Measurements from ENCODE around the gene STBD1. TPM values are rescaled to one million over a fixed set of nuclear protein-coding genes. Genes with fewer than 3 reads are reported as not detected.

The STBD1 gene
- total RNA-seq, 2 experiments from 2014 or later: 0.63 to 0.67 TPM

DNA sequence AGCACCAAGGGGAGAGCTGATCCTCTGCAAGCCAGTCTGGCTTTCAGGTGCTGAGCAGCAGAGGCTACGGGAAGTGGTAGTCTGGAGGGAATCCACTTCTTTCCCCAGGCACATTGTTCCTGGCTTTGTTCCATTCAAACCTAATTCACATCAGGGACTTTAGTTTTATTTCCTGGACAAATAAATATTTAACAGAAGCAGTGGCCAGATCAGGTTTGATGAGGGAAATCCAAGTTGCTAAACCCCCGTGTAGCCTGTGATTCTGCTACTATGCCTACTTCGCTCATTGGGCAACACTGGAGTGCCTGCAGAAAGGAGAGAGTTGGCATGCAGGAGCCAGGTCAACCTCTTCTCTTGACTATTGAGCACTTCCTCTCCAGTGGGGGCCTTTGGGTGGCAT, 13.8 kb upstream of the STBD1 start:
- Mint-ChIP-seq H3K27me3 (peaks cover 9% of the 10 kb centered on the region), H3K4me3 (no peak overlapping the region), H3K9me3 (peaks cover 10% of the 10 kb centered on the region), H3K27ac (no peak overlapping the region), H3K4me1 (ENCODE audit: low read depth) (no peaks in the 10 kb centered on the region), H3K36me3 (peaks cover 5% of the 10 kb centered on the region)
- ChIA-PET CTCF (interaction anchor here (1.3 kb wide), 1 partner anchor 85 kb away, joined by 3 read pairs; no protein-coding TSS in a partner anchor), POLR2A (no interaction called here)
- intact Hi-C loops (cut with micrococcal nuclease): no loop called here
- DNase-seq: no peak

DNA sequence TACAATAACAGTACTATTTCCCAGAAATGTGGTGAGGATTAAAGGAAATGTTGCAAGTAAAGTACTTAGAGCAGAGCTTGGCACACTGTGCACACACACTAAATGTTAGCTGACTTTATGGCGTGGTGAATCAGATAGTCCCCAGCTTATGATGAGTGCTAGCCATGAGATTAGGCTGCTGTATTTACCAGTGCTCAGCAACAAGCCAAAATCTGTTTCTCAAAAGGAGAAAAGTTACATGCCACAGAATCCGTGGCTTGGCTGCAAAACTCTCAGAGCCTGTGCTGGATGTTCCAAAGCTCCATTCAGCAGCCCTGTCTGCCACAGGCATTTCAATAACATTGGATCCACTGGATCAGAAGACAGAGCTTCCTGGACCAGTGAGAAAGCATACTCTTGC, 12.8 kb upstream of the STBD1 start:
- H3K27me3 Mint-ChIP-seq: peaks cover 9% of the 10 kb centered on the region
- H3K36me3 Mint-ChIP-seq: peaks cover 10% of the 10 kb centered on the region
- POLR2A ChIA-PET: no interaction called here
- CTCF ChIA-PET: interaction anchor here (1.0 to 1.3 kb wide), 2 partner anchors 84 to 113 kb away, joined by 3 read pairs; no protein-coding TSS in a partner anchor
- peaks cover 18% of the 10 kb centered on the region for H3K9me3 Mint-ChIP-seq
- no peak overlapping the region for H3K27ac Mint-ChIP-seq
- no peak for DNase-seq
- H3K4me1 Mint-ChIP-seq (ENCODE audit: low read depth): no peaks in the 10 kb centered on the region
- no peak overlapping the region for H3K4me3 Mint-ChIP-seq
- intact Hi-C loops (cut with micrococcal nuclease): no loop called here

DNA sequence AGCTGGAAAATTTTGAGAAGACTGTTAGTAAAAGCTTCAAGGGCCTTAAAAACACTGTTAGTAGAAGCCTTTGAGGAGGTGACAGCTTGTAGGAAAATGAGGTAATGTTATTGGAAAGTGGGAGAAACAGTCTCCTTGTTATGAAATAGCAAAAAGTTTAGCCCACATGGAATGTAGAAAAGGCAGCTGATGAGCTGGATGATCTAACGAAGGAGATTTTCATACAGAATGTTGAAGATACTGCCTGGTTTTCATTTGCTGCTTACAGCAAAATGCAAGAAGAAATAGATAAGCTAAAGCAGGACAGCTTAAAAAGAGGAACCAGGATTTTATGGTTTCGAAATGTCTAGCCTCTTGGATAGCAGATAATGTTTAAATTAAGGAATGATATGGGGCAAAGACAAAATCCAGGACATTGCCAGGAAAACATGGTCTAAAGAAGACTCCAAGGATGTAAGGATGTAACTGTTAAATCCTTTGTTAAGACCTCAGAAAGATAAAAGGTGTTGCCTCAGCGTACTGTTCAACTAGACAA, 10.2 kb upstream of the STBD1 start:
- Mint-ChIP-seq H3K4me1 (ENCODE audit: low read depth) (peaks cover 8% of the 10 kb centered on the region), H3K9me3 (peaks cover 18% of the 10 kb centered on the region), H3K27me3 (peaks cover 6% of the 10 kb centered on the region), H3K4me3 (no peak overlapping the region), H3K36me3 (peaks cover 10% of the 10 kb centered on the region), H3K27ac (no peak overlapping the region)
- no peak for DNase-seq
- POLR2A ChIA-PET: interaction anchor here (0.8 kb wide), 1 partner anchor 10 kb away, joined by 4 read pairs; the partner anchor contains the start of gene STBD1
- CTCF ChIA-PET: no interaction called here
- intact Hi-C loops (cut with micrococcal nuclease): no loop called here

- Mint-ChIP-seq H3K4me3 (no peak overlapping the region), H3K27me3 (peaks cover 5% of the 10 kb centered on the region), H3K9me3 (peaks cover 18% of the 10 kb centered on the region), H3K36me3 (peaks cover 10% of the 10 kb centered on the region), H3K4me1 (ENCODE audit: low read depth) (peaks cover 23% of the 10 kb centered on the region), H3K27ac (no peak overlapping the region)
- intact Hi-C loops (cut with micrococcal nuclease): no loop called here
- ChIA-PET POLR2A (no interaction called here), CTCF (no interaction called here)
- no peak for DNase-seq
Measured at GRCh38 chr4:76298227-76298626, 8.3 kb upstream of the STBD1 start.

DNA sequence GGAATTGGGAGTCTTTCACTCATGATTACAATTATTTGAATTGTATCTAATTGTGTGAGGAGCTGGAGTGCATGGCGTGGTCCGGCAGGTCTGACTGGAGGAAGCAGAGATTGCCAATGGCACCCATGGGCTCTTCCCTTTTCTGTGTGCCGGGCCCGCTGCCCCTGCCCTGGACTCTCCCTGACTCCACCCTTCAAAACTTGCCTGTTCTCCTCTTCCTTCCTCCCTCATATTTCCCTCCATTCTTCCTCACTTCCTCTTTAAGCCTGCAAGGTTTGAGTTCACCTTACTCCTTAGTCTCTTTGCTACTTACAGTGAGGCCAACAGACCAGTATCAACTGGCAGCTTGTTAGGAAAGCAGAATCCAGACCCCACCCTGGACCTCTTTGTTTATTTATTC, 6.5 kb upstream of the STBD1 start:
- Mint-ChIP-seq H3K27ac (no peak overlapping the region), H3K4me3 (no peak overlapping the region), H3K9me3 (peaks cover 18% of the 10 kb centered on the region), H3K27me3 (peaks cover 3% of the 10 kb centered on the region), H3K4me1 (ENCODE audit: low read depth) (peaks cover 28% of the 10 kb centered on the region), H3K36me3 (peaks cover 10% of the 10 kb centered on the region)
- no peak for DNase-seq
- POLR2A ChIA-PET: no interaction called here
- intact Hi-C loops (cut with micrococcal nuclease): loop anchor here (2.0 to 10.0 kb wide), 5 partner anchors 119 to 785 kb away; partner anchors contain the start of genes RCHY1, SDAD1 and THAP6
- CTCF ChIA-PET: no interaction called here

GRCh38 chr4:76301068-76301774, 5.3 kb upstream of the STBD1 start:
- Mint-ChIP-seq H3K4me3 (no peak overlapping the region), H3K27me3 (peaks cover 3% of the 10 kb centered on the region), H3K9me3 (peaks cover 18% of the 10 kb centered on the region), H3K4me1 (ENCODE audit: low read depth) (peaks cover 35% of the 10 kb centered on the region), H3K27ac (no peak overlapping the region), H3K36me3 (peaks cover 9% of the 10 kb centered on the region)
- ChIA-PET POLR2A (interaction anchor here (0.6 kb wide), 1 partner anchor 102 kb away, joined by 3 read pairs; no protein-coding TSS in a partner anchor), CTCF (interaction anchor here (1.0 to 1.3 kb wide), 4 partner anchors 11 to 122 kb away, joined by 3 to 8 read pairs (median 4); no protein-coding TSS in a partner anchor)
- peak; percentile 66 for DNase-seq
- intact Hi-C loops (cut with micrococcal nuclease): loop anchor here (1.0 to 10.0 kb wide), 9 partner anchors 87 to 786 kb away; partner anchors contain the start of genes RCHY1, SDAD1 and THAP6

DNA sequence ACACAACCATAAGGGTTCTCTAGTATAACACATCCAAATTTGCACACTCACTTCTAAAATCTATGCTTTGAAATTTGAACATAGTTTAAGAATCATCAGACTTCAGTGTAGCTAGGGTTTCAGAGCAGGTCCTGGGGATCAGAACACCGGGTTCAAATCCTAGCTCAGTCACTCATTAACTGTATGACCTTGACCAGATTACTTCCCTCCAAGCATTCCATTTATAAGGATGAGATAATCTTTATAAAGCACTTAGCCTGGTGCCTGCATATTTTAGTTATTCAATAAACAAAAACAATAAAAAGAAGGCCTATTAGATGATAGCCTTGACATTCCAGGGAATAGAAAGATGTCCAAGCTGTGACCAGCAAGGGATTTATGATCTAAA, 4.8 kb upstream of the STBD1 start:
- H3K9me3 Mint-ChIP-seq: peaks cover 18% of the 10 kb centered on the region
- ChIA-PET POLR2A (interaction anchor here (0.6 kb wide), 1 partner anchor 103 kb away, joined by 3 read pairs; no protein-coding TSS in a partner anchor), CTCF (interaction anchor here (1.0 to 1.3 kb wide), 4 partner anchors 10 to 122 kb away, joined by 3 to 8 read pairs (median 4); no protein-coding TSS in a partner anchor)
- intact Hi-C loops (cut with micrococcal nuclease): loop anchor here (1.0 to 10.0 kb wide), 9 partner anchors 87 to 787 kb away; partner anchors contain the start of genes RCHY1, SDAD1 and THAP6
- peaks cover 8% of the 10 kb centered on the region for H3K36me3 Mint-ChIP-seq
- DNase-seq: no peak
- no peak overlapping the region for H3K27ac Mint-ChIP-seq
- peaks cover 36% of the 10 kb centered on the region for H3K4me1 Mint-ChIP-seq (ENCODE audit: low read depth)
- peaks cover 3% of the 10 kb centered on the region for H3K27me3 Mint-ChIP-seq
- H3K4me3 Mint-ChIP-seq: no peak overlapping the region

DNA sequence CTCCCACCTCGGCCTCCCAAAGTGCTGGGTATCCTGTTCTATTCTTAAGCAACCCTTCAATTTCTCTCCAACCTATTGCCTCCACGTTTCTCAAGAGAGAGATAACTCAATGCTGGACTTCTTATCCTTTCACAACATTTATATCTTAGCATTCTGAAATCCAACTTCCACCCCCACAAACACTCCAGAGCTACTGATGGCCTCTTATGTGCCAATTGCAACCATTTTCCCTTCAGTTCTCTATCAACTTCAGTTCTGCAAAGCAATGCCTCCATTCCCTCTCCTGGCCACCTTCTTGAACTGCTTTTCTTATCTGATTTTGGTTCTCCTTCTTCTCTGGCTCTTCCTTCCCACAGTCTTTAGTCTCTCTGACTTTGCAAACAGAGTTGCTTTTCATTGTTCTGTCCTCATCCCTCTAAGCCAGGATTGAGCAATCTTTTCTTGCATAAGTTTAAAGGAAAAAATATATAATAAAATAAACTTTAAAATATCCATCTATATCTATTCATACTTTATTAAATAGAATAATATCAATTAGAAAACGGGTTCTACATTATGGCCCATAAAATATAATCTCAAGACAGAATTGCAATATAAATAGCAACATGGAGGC, 3.6 kb upstream of the STBD1 start:
- Mint-ChIP-seq H3K4me3 (no peak overlapping the region), H3K27me3 (peaks cover 3% of the 10 kb centered on the region), H3K27ac (no peak overlapping the region), H3K9me3 (peaks cover 7% of the 10 kb centered on the region), H3K36me3 (peaks cover 4% of the 10 kb centered on the region), H3K4me1 (ENCODE audit: low read depth) (peaks cover 36% of the 10 kb centered on the region)
- intact Hi-C loops (cut with micrococcal nuclease): loop anchor here (10.0 kb wide), 3 partner anchors 308 to 788 kb away; partner anchors contain the start of genes RCHY1, SDAD1 and THAP6
- ChIA-PET POLR2A (no interaction called here), CTCF (no interaction called here)
- no peak for DNase-seq

DNA sequence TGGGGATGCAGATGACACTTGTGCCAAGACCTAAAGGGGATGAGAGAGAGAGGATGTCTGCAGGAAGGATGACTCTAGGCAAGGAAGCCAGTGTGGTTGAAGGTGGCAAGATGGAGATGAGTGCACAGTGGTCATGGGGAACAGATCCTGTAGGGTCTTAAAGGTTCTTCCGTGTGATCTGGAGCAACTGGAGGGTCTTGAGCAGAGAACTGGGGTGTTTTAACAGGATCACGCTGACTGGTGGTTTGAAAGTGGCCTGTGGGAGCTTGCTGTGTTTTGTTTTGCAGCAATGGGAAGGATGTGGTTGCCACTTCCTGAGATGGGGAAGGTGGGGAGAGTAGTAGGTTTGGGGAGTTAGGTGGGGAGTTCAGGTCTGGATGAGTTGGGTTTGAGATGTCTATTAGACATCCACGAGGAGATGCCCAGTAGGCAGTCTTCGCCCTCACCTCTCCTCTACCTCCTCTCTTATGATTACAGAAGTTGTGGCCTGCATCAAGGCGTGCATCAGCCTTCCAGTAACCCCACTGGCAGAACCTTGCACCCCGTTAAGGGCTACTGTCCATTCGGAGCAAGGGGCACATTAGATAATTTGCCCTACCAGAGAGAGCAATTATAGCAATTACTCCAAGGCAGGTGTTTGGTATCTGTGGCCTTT, 1.4 kb upstream of the STBD1 start:
- Mint-ChIP-seq H3K4me1 (ENCODE audit: low read depth) (peaks cover 36% of the 10 kb centered on the region), H3K4me3 (peak overlapping the region; percentile 75), H3K27me3 (peaks cover 3% of the 10 kb centered on the region), H3K9me3 (no peaks in the 10 kb centered on the region), H3K36me3 (no peaks in the 10 kb centered on the region), H3K27ac (peak overlapping the region; percentile 24)
- DNase-seq: peak; percentile 58
- POLR2A ChIA-PET: no interaction called here
- CTCF ChIA-PET: interaction anchor here (0.6 to 2.7 kb wide), 8 partner anchors 25 to 126 kb away, joined by 3 to 23 read pairs (median 6); no protein-coding TSS in a partner anchor
- intact Hi-C loops (cut with micrococcal nuclease): loop anchor here (2.0 to 10.0 kb wide), 6 partner anchors 50 to 790 kb away; partner anchors contain the start of genes FAM47E, RCHY1, SDAD1 and THAP6

GRCh38 chr4:76306882-76307659, 538 bp downstream of the STBD1 start:
- H3K36me3 Mint-ChIP-seq: no peaks in the 10 kb centered on the region
- DNase-seq: peak; percentile 46
- H3K4me1 Mint-ChIP-seq (ENCODE audit: low read depth): peaks cover 21% of the 10 kb centered on the region
- intact Hi-C loops (cut with micrococcal nuclease): loop anchor here (5.0 to 10.0 kb wide), 5 partner anchors 55 to 792 kb away; partner anchors contain the start of genes FAM47E, RCHY1, SDAD1 and THAP6
- peak overlapping the region; percentile 75 for H3K4me3 Mint-ChIP-seq
- H3K27ac Mint-ChIP-seq: no peak overlapping the region
- ChIA-PET CTCF (interaction anchor here (0.7 to 2.7 kb wide), 8 partner anchors 27 to 197 kb away, joined by 3 to 23 read pairs (median 6); no protein-coding TSS in a partner anchor), POLR2A (no interaction called here)
- H3K27me3 Mint-ChIP-seq: peaks cover 3% of the 10 kb centered on the region
- H3K9me3 Mint-ChIP-seq: no peaks in the 10 kb centered on the region

- Mint-ChIP-seq H3K9me3 (no peaks in the 10 kb centered on the region), H3K4me3 (peak overlapping the region; percentile 75), H3K27ac (no peak overlapping the region), H3K36me3 (no peaks in the 10 kb centered on the region), H3K4me1 (ENCODE audit: low read depth) (peaks cover 17% of the 10 kb centered on the region), H3K27me3 (peaks cover 3% of the 10 kb centered on the region)
- POLR2A ChIA-PET: no interaction called here
- no peak for DNase-seq
- CTCF ChIA-PET: interaction anchor here (0.8 to 2.7 kb wide), 3 partner anchors 62 to 124 kb away, joined by 3 to 23 read pairs (median 6); no protein-coding TSS in a partner anchor
- intact Hi-C loops (cut with micrococcal nuclease): loop anchor here (5.0 to 10.0 kb wide), 5 partner anchors 55 to 793 kb away; partner anchors contain the start of genes FAM47E, RCHY1, SDAD1 and THAP6
Measured at GRCh38 chr4:76307660-76308014, 1.1 kb downstream of the STBD1 start.
